ENCODE measurements around the gene ASMTL.

ASMTL gene

GRCh38 chrX:1391370-1391706, 61.4 kb downstream of the ASMTL start:
- Mint-ChIP-seq H3K27ac (ENCODE audit: low read depth) (peak overlapping the region; percentile 86), H3K27me3 (no peaks in the 10 kb centered on the region), H3K4me3 (peak overlapping the region; percentile 89), H3K9me3 (no peaks in the 10 kb centered on the region), H3K36me3 (ENCODE audit: insufficient read depth) (peaks cover 58% of the 10 kb centered on the region), H3K4me1 (peaks cover 51% of the 10 kb centered on the region)
- ATAC-seq (replicated peaks; ENCODE audit: extremely low read depth, poor library complexity, severe bottlenecking) = no peak
- DNase-seq (ENCODE audit: low spot score in 2 of 2) = no peak

GRCh38 chrX:1390621-1391369, 61.9 kb downstream of the ASMTL start:
- no peak for DNase-seq (ENCODE audit: low spot score in 2 of 2)
- H3K27me3 Mint-ChIP-seq = no peaks in the 10 kb centered on the region
- H3K4me3 Mint-ChIP-seq = peak overlapping the region; percentile 89
- ATAC-seq (replicated peaks; ENCODE audit: extremely low read depth, poor library complexity, severe bottlenecking) = no peak
- H3K36me3 Mint-ChIP-seq (ENCODE audit: insufficient read depth) = peaks cover 62% of the 10 kb centered on the region
- peaks cover 47% of the 10 kb centered on the region for H3K4me1 Mint-ChIP-seq
- H3K9me3 Mint-ChIP-seq = no peaks in the 10 kb centered on the region
- peak overlapping the region; percentile 86 for H3K27ac Mint-ChIP-seq (ENCODE audit: low read depth)

GRCh38 chrX:1389993-1390285, 62.8 kb downstream of the ASMTL start:
- no peak for DNase-seq (ENCODE audit: low spot score in 2 of 2)
- H3K27me3 Mint-ChIP-seq = no peaks in the 10 kb centered on the region
- no peak for ATAC-seq (replicated peaks; ENCODE audit: extremely low read depth, poor library complexity, severe bottlenecking)
- H3K4me3 Mint-ChIP-seq = peak overlapping the region; percentile 89
- H3K4me1 Mint-ChIP-seq = peaks cover 40% of the 10 kb centered on the region
- H3K9me3 Mint-ChIP-seq = no peaks in the 10 kb centered on the region
- H3K36me3 Mint-ChIP-seq (ENCODE audit: insufficient read depth) = peaks cover 69% of the 10 kb centered on the region
- H3K27ac Mint-ChIP-seq (ENCODE audit: low read depth) = no peak overlapping the region

GRCh38 chrX:1389181-1389992, 63.3 kb downstream of the ASMTL start:
- peaks cover 74% of the 10 kb centered on the region for H3K36me3 Mint-ChIP-seq (ENCODE audit: insufficient read depth)
- ATAC-seq (replicated peaks; ENCODE audit: extremely low read depth, poor library complexity, severe bottlenecking) (no peak), DNase-seq (ENCODE audit: low spot score in 2 of 2) (no peak)
- H3K4me1 Mint-ChIP-seq = peaks cover 36% of the 10 kb centered on the region
- H3K9me3 Mint-ChIP-seq = no peaks in the 10 kb centered on the region
- H3K4me3 Mint-ChIP-seq = peak overlapping the region; percentile 52
- H3K27me3 Mint-ChIP-seq = no peaks in the 10 kb centered on the region
- H3K27ac Mint-ChIP-seq (ENCODE audit: low read depth) = peak overlapping the region; percentile 70

GRCh38 chrX:1388651-1389050, 64.1 kb downstream of the ASMTL start:
- Mint-ChIP-seq H3K27ac (ENCODE audit: low read depth) (peak overlapping the region; percentile 70), H3K36me3 (ENCODE audit: insufficient read depth) (peaks cover 80% of the 10 kb centered on the region), H3K9me3 (no peaks in the 10 kb centered on the region), H3K4me1 (peaks cover 29% of the 10 kb centered on the region), H3K4me3 (peak overlapping the region; percentile 52), H3K27me3 (no peaks in the 10 kb centered on the region)
- no peak for ATAC-seq (replicated peaks; ENCODE audit: extremely low read depth, poor library complexity, severe bottlenecking)
- no peak for DNase-seq (ENCODE audit: low spot score in 2 of 2)

- no peaks in the 10 kb centered on the region for H3K9me3 Mint-ChIP-seq
- peak overlapping the region; percentile 70 for H3K27ac Mint-ChIP-seq (ENCODE audit: low read depth)
- H3K27me3 Mint-ChIP-seq = no peaks in the 10 kb centered on the region
- H3K36me3 Mint-ChIP-seq (ENCODE audit: insufficient read depth) = peaks cover 89% of the 10 kb centered on the region
- H3K4me1 Mint-ChIP-seq = peaks cover 21% of the 10 kb centered on the region
- DNase-seq (ENCODE audit: low spot score in 2 of 2) (no peak), ATAC-seq (replicated peaks; ENCODE audit: extremely low read depth, poor library complexity, severe bottlenecking) (no peak)
- peak overlapping the region; percentile 39 for H3K4me3 Mint-ChIP-seq
These were observed 65.5 kb downstream of the ASMTL start for GRCh38 chrX:1387141-1387776.

- no peak for DNase-seq (ENCODE audit: low spot score in 2 of 2)
- peak overlapping the region; percentile 35 for H3K27ac Mint-ChIP-seq (ENCODE audit: low read depth)
- H3K4me1 Mint-ChIP-seq = peaks cover 21% of the 10 kb centered on the region
- peak overlapping the region; percentile 13 for H3K4me3 Mint-ChIP-seq
- no peak for ATAC-seq (replicated peaks; ENCODE audit: extremely low read depth, poor library complexity, severe bottlenecking)
- H3K9me3 Mint-ChIP-seq = no peaks in the 10 kb centered on the region
- H3K36me3 Mint-ChIP-seq (ENCODE audit: insufficient read depth) = peaks cover 87% of the 10 kb centered on the region
- no peaks in the 10 kb centered on the region for H3K27me3 Mint-ChIP-seq
These were observed 66.2 kb downstream of the ASMTL start for GRCh38 chrX:1386338-1387127.

- no peak for ATAC-seq (replicated peaks; ENCODE audit: extremely low read depth, poor library complexity, severe bottlenecking)
- Mint-ChIP-seq H3K27me3 (no peaks in the 10 kb centered on the region), H3K9me3 (no peaks in the 10 kb centered on the region), H3K27ac (ENCODE audit: low read depth) (no peak overlapping the region), H3K4me1 (peaks cover 21% of the 10 kb centered on the region), H3K36me3 (ENCODE audit: insufficient read depth) (peaks cover 86% of the 10 kb centered on the region), H3K4me3 (no peak overlapping the region)
- DNase-seq (ENCODE audit: low spot score in 2 of 2) = no peak
These were observed 67.2 kb downstream of the ASMTL start for GRCh38 chrX:1385253-1386223.

- Mint-ChIP-seq H3K9me3 (no peaks in the 10 kb centered on the region), H3K4me1 (peaks cover 25% of the 10 kb centered on the region), H3K4me3 (peak overlapping the region; percentile 26), H3K36me3 (ENCODE audit: insufficient read depth) (peaks cover 81% of the 10 kb centered on the region), H3K27me3 (no peaks in the 10 kb centered on the region), H3K27ac (ENCODE audit: low read depth) (no peak overlapping the region)
- ATAC-seq (replicated peaks; ENCODE audit: extremely low read depth, poor library complexity, severe bottlenecking) = no peak
- peak in 1 of 2 donors; percentile 8 for DNase-seq (ENCODE audit: low spot score in 2 of 2)
These were observed 68.0 kb downstream of the ASMTL start for GRCh38 chrX:1384658-1385252.

GRCh38 chrX:1380672-1381233, 72.0 kb downstream of the ASMTL start:
- ATAC-seq (replicated peaks; ENCODE audit: extremely low read depth, poor library complexity, severe bottlenecking) (no peak), DNase-seq (ENCODE audit: low spot score in 2 of 2) (no peak)
- H3K27ac Mint-ChIP-seq (ENCODE audit: low read depth) = no peak overlapping the region
- H3K9me3 Mint-ChIP-seq = no peaks in the 10 kb centered on the region
- H3K4me3 Mint-ChIP-seq = no peak overlapping the region
- H3K4me1 Mint-ChIP-seq = peaks cover 11% of the 10 kb centered on the region
- peaks cover 53% of the 10 kb centered on the region for H3K36me3 Mint-ChIP-seq (ENCODE audit: insufficient read depth)
- no peaks in the 10 kb centered on the region for H3K27me3 Mint-ChIP-seq

GRCh38 chrX:1378306-1378759, 74.4 kb downstream of the ASMTL start:
- H3K27ac Mint-ChIP-seq (ENCODE audit: low read depth) = no peak overlapping the region
- H3K36me3 Mint-ChIP-seq (ENCODE audit: insufficient read depth) = peaks cover 30% of the 10 kb centered on the region
- H3K27me3 Mint-ChIP-seq = no peaks in the 10 kb centered on the region
- DNase-seq (ENCODE audit: low spot score in 2 of 2) (no peak), ATAC-seq (replicated peaks; ENCODE audit: extremely low read depth, poor library complexity, severe bottlenecking) (no peak)
- H3K9me3 Mint-ChIP-seq = no peaks in the 10 kb centered on the region
- H3K4me1 Mint-ChIP-seq = peaks cover 11% of the 10 kb centered on the region
- H3K4me3 Mint-ChIP-seq = no peak overlapping the region
